Activated naive CD4-positive, alpha-beta T cell treated with Interleukin-2 at 50 U/mL for 16 hours (primary cell): ENCODE results near the gene LIN9.
"Not testable (repeated sequence)": the region's sequence is repeated elsewhere in the genome, so short reads cannot be mapped to it uniquely, and the experiment has no call there.

Experiments used
- DNase-seq: peaks from one replicate; pipeline ENCODE4 v3.0.0-alpha.2; 2020

The LIN9 gene

GRCh38 chr1:226314055-226314454 lies 5.1 kb upstream of the LIN9 start:
- DNase-seq, result no peak

- no peak for DNase-seq
Measured at GRCh38 chr1:226312065-226312464, 3.1 kb upstream of the LIN9 start.

- DNase-seq, result no peak
Measured at GRCh38 chr1:226311376-226311775, 2.4 kb upstream of the LIN9 start.

DNA sequence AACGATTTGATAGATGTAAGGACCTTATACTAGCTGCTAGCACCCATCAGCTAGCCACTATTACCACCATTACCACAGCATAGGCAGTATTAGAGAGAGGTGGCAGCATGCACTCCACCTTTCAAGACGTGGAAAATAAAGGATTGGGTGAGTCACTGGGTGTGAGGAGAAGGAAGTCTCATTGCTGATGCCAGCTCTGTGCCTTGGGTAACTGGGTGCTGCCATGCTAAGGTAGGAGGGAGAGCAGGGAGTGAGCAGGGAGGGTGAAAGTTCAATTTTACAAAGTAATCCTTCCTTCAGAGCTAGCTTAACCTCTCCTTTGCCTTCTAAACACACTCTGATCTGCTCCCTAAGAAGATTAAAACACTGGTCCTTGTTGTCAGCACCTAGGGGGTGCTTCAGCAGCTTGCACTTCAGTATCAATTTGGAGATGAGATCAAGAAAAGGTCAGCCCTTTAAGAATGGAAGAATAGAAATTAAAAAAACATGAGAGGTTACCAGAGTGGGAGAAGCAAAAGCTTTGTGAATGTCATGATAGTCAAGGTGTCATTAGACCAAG lies 1.8 kb upstream of the LIN9 start:
- DNase-seq, result no peak

- DNase-seq, result no peak
Measured at GRCh38 chr1:226310245-226310540, 1.2 kb upstream of the LIN9 start.

DNA sequence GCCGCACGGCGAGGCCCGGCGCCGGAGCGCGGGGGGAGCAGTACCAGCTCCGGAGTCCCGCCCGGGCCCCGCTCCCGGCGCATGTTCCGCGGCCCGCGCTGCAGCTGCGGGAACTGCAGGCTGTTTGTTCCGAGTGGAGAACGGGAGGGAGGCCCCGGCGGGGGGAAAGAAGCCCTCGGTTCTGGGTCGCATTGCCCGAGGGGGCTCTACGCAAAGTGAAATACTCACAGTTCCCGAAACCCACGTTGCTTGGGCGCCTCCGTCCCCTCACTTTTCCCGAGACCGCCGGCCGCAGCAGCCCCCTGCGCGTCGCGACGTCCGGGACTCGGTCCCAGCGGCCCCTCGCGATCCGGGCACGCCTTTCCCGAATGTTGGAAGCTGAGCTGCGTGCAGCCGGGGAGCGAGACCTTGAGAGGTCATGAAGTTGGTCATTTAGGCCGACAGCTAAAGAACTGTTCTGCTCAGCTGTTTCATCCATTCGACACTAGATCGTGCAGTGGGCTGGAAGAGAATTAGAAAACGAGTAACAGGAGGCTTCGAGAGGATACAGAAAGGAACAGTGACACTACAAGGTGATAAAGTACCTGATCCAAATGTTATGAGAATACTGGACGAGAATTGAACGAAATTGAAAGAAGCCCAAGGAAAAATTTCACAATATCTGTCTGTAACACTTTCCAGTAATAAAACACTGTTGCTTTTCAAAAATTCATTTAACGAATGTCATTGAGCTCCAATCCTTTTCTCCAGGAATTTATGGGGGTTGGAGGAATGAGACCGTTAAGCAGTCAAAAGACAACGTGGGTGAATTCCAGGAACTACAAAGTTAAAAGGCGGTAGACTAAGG lies 657 bp upstream of the LIN9 start:
- no peak for DNase-seq

GRCh38 chr1:226308166-226308722 lies 720 bp downstream of the LIN9 start:
- DNase-seq, result peak; percentile 13

- DNase-seq, result no peak
Measured at GRCh38 chr1:226306425-226306824, 2.5 kb downstream of the LIN9 start.

- no peak for DNase-seq
Measured at GRCh38 chr1:226305184-226305583, 3.8 kb downstream of the LIN9 start.

GRCh38 chr1:226304291-226304955 lies 4.5 kb downstream of the LIN9 start:
- DNase-seq, result no peak

GRCh38 chr1:226302731-226303130 lies 6.2 kb downstream of the LIN9 start:
- DNase-seq, result no peak

- no peak for DNase-seq
Measured at GRCh38 chr1:226296911-226297310, 12.1 kb downstream of the LIN9 start.

DNA sequence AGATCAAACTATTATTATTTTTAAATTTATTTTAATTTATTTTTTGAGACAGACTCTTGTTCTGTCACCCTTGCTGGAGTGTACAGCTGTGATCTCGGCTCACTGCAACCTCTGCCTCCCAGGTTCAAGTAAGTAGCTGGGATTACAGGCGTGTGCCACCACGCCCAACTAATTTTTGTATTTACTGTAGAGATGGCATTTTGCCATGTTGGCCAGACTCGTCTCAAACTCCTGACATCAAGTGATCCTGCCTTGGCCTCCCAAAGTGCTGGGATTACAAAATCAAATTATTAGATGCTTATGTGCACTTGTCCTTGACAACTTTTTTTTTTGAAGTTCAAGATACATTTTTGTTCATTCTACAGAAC lies 15.4 kb downstream of the LIN9 start:
- DNase-seq, result no peak

GRCh38 chr1:226292874-226293552 lies 16.0 kb downstream of the LIN9 start:
- no peak for DNase-seq

GRCh38 chr1:226287587-226287986 lies 21.4 kb downstream of the LIN9 start:
- DNase-seq, result no peak

GRCh38 chr1:226281058-226281457 lies 27.9 kb downstream of the LIN9 start:
- no peak for DNase-seq

GRCh38 chr1:226279498-226279897 lies 29.5 kb downstream of the LIN9 start:
- no peak for DNase-seq

DNA sequence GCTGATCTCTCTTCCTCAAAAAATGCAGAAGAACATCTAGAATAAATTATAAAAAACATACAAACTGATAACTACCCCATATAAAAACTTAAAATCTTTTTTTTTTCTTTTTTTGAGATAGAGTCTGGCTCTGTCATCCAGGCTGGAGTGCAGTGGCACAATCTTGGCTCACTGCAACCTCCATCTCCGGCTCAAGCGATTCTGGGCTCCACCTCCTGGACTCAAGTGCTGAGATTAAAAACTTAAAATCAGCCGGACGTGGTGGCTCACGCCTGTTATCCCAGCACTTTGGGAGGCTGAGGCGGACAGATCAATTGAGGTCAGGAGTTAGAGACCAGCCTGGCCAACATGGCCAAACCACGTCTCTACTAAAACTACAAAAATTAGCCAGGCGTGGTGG lies 31.1 kb downstream of the LIN9 start:
- no peak for DNase-seq

GRCh38 chr1:226276987-226277386 lies 32.0 kb downstream of the LIN9 start:
- DNase-seq, result no peak

GRCh38 chr1:226276077-226276682 lies 32.8 kb downstream of the LIN9 start:
- no peak for DNase-seq

DNA sequence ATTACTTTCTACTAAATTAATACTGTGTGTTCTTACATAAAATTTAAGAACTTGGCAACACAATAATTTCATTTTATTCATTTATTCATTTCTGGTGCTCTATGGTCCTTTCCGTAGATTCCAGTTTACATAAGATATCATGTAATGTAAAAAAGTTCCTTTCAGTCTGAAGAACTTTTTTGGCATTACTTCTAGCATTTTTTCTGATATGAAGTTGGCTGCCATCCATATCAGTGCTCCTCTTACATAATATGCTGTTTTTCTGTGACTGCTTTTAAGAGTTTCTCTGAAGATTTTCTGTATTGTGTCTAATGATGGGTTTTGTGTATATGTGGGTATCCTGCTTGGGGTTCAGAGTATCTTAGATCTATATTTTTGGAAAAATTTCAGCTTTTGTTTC lies 34.8 kb downstream of the LIN9 start:
- no peak for DNase-seq

GRCh38 chr1:226272233-226272902 lies 36.6 kb downstream of the LIN9 start:
- DNase-seq, result not testable (repeated sequence)
